ENCODE measurements around the gene SGSM1. TPM values are rescaled to one million over a fixed set of nuclear protein-coding genes. Genes with fewer than 3 reads are reported as not detected.

SGSM1 gene
- total RNA-seq, 1 donor from 2014 or later = 0.09 TPM

GRCh38 chr22:24813861-24814770 is 8.1 kb downstream of the SGSM1 start:
- no peak overlapping the region for H3K4me3 Mint-ChIP-seq
- no peaks in the 10 kb centered on the region for H3K36me3 Mint-ChIP-seq (ENCODE audit: low read depth)
- no peak overlapping the region for H3K27ac Mint-ChIP-seq
- CTCF ChIA-PET = no interaction called here
- POLR2A ChIA-PET = no interaction called here
- DNase-seq (no peak), ATAC-seq (ENCODE audit: low read depth) (no peak)
- intact Hi-C loops (cut with micrococcal nuclease) = no loop called here
- H3K4me1 Mint-ChIP-seq = no peaks in the 10 kb centered on the region
- peaks cover 17% of the 10 kb centered on the region for H3K27me3 Mint-ChIP-seq
- TF ChIP-seq CTCF (IDR thresholded peaks at IDR 0.05) = no peak
- peaks cover 13% of the 10 kb centered on the region for H3K9me3 Mint-ChIP-seq

- peaks cover 13% of the 10 kb centered on the region for H3K9me3 Mint-ChIP-seq
- H3K36me3 Mint-ChIP-seq (ENCODE audit: low read depth) = no peaks in the 10 kb centered on the region
- intact Hi-C loops (cut with micrococcal nuclease) = no loop called here
- ATAC-seq (ENCODE audit: low read depth) = no peak
- POLR2A ChIA-PET = no interaction called here
- no peaks in the 10 kb centered on the region for H3K4me1 Mint-ChIP-seq
- H3K27ac Mint-ChIP-seq = no peak overlapping the region
- CTCF ChIA-PET = no interaction called here
- TF ChIP-seq CTCF (IDR thresholded peaks at IDR 0.05) = no peak
- H3K27me3 Mint-ChIP-seq = peaks cover 2% of the 10 kb centered on the region
- H3K4me3 Mint-ChIP-seq = no peak overlapping the region
- DNase-seq = no peak
Measured at GRCh38 chr22:24816806-24817205, 10.8 kb downstream of the SGSM1 start.

- ChIA-PET CTCF (no interaction called here), POLR2A (no interaction called here)
- intact Hi-C loops (cut with micrococcal nuclease) = no loop called here
- ATAC-seq (ENCODE audit: low read depth) = no peak
- TF ChIP-seq CTCF (IDR thresholded peaks at IDR 0.05) = no peak
- no peak overlapping the region for H3K4me3 Mint-ChIP-seq
- peaks cover 13% of the 10 kb centered on the region for H3K9me3 Mint-ChIP-seq
- DNase-seq = no peak
- H3K36me3 Mint-ChIP-seq (ENCODE audit: low read depth) = no peaks in the 10 kb centered on the region
- H3K27me3 Mint-ChIP-seq = peaks cover 8% of the 10 kb centered on the region
- H3K27ac Mint-ChIP-seq = no peak overlapping the region
- no peaks in the 10 kb centered on the region for H3K4me1 Mint-ChIP-seq
Measured at GRCh38 chr22:24819487-24819886, 13.5 kb downstream of the SGSM1 start.

GRCh38 chr22:24819911-24820461 is 14.0 kb downstream of the SGSM1 start:
- DNase-seq (no peak), ATAC-seq (ENCODE audit: low read depth) (no peak)
- Mint-ChIP-seq H3K27ac (no peak overlapping the region), H3K36me3 (ENCODE audit: low read depth) (no peaks in the 10 kb centered on the region), H3K9me3 (peaks cover 11% of the 10 kb centered on the region), H3K4me3 (no peak overlapping the region), H3K4me1 (no peaks in the 10 kb centered on the region), H3K27me3 (peaks cover 10% of the 10 kb centered on the region)
- no peak for TF ChIP-seq CTCF (IDR thresholded peaks at IDR 0.05)
- intact Hi-C loops (cut with micrococcal nuclease) = no loop called here
- ChIA-PET CTCF (no interaction called here), POLR2A (no interaction called here)

GRCh38 chr22:24822471-24822870 is 16.5 kb downstream of the SGSM1 start:
- DNase-seq = no peak
- no peak overlapping the region for H3K4me3 Mint-ChIP-seq
- peaks cover 13% of the 10 kb centered on the region for H3K27me3 Mint-ChIP-seq
- intact Hi-C loops (cut with micrococcal nuclease) = no loop called here
- no peak for ATAC-seq (ENCODE audit: low read depth)
- no peaks in the 10 kb centered on the region for H3K9me3 Mint-ChIP-seq
- H3K4me1 Mint-ChIP-seq = no peaks in the 10 kb centered on the region
- ChIA-PET POLR2A (no interaction called here), CTCF (no interaction called here)
- no peak overlapping the region for H3K27ac Mint-ChIP-seq
- no peak for TF ChIP-seq CTCF (IDR thresholded peaks at IDR 0.05)
- H3K36me3 Mint-ChIP-seq (ENCODE audit: low read depth) = no peaks in the 10 kb centered on the region

Measured in activated B cell treated with CpG ODN at 0.5 μM for 24 hours (primary cell).